GM12878 (cell line): ENCODE measurements around the gene ZFP3. TPM values are rescaled to one million over a fixed set of nuclear protein-coding genes. Genes with fewer than 3 reads are reported as not detected.
"Not testable (repeated sequence)": the region's sequence is repeated elsewhere in the genome, so short reads cannot be mapped to it uniquely, and the experiment has no call there.

ENCODE experiments used
- ATAC-seq: fragments of 200-7000 bp; cut with Tn5 transposase; 3 replicates; pipeline ENCODE4 v1.9.1; 2020; ENCODE audit warnings: mild to moderate bottlenecking, moderate library complexity
- BruUV-seq: library from RNA; stranded (reverse); fragments of 400-500 nt; replicated peaks from 2 replicates; lab custom pipeline; 2021; lab: Mats Ljungman, UMichigan
- CTCF ChIA-PET: fragments of 300-600 bp; sonication (Branson Sonifier 250); formaldehyde crosslinking; extraction: SDS; loops from one replicate; lab custom pipeline; 2021; ENCODE audit warnings: inconsistent platforms; lab: Yijun Ruan, JAX
- POLR2A ChIA-PET: fragments of 350-600 bp; formaldehyde crosslinking; extraction: SDS; loops from one replicate; lab custom pipeline; 2021; ENCODE audit warnings: inconsistent platforms; lab: Charles Lee
- RAD21 ChIA-PET: fragments of 300-600 bp; sonication (Branson Sonifier 250); formaldehyde crosslinking; loops from one replicate; lab custom pipeline; 2023; ENCODE audit warnings: antibody characterized with exemption; ENCODE audit not compliant: unreplicated experiment; lab: Charles Lee
- SMC1A ChIA-PET: fragments of 300-600 bp; sonication (Branson Sonifier 250); formaldehyde crosslinking; loops from one replicate; lab custom pipeline; 2023; ENCODE audit not compliant: unreplicated experiment, uncharacterized antibody; lab: Charles Lee
- DNase-seq: peaks from one replicate; pipeline ENCODE4 v3.0.0-alpha.2; 2011; ENCODE audit warnings: low read depth, low spot score
- FAIRE-seq: peaks from 3 replicates; lab custom pipeline; 2011; peaks lifted over from hg19 to GRCh38; lab: Jason Lieb, UNC
- H2AFZ ChIP-seq: 2 replicates; pipeline ENCODE4 v1.6.0; 2011; ENCODE audit warnings: low read depth, low read length, control low read depth; ENCODE audit not compliant: control insufficient read depth
- H3K27ac ChIP-seq: 2 replicates; pipeline ENCODE4 v1.5.1; 2011; ENCODE audit warnings: control low read depth; ENCODE audit not compliant: control insufficient read depth, insufficient read depth
- H3K27me3 ChIP-seq, 2 experiments: replicated peaks in 1 of 2; 2 replicates each; pipeline versions ENCODE4 v1.6.0 to v1.6.1; 2011; ENCODE audit warnings: low read length in 1 of 2; ENCODE audit not compliant: control insufficient read depth in 2 of 2, insufficient read depth in 2 of 2
- H3K36me3 ChIP-seq, 2 experiments: 2 replicates each; pipeline ENCODE4 v1.5.1; 2011; ENCODE audit warnings: low read length in 1 of 2; ENCODE audit not compliant: control insufficient read depth in 2 of 2, insufficient read depth in 2 of 2
- H3K4me1 ChIP-seq: 2 replicates; pipeline ENCODE4 v1.6.1; 2011; ENCODE audit warnings: mild to moderate bottlenecking, low read length, moderate library complexity, mixed read lengths; ENCODE audit not compliant: control insufficient read depth, insufficient read depth
- H3K4me2 ChIP-seq: 2 replicates; pipeline ENCODE4 v1.6.0; 2011; ENCODE audit warnings: control low read depth; ENCODE audit not compliant: control insufficient read depth, insufficient read depth
- H3K4me3 ChIP-seq: fragments of 200-600 bp; sonication (generic); 2 replicates; pipeline ENCODE4 v1.5.1; 2016
- H3K79me2 ChIP-seq: 2 replicates; pipeline ENCODE4 v1.6.0; 2011; ENCODE audit warnings: low read length; ENCODE audit not compliant: control insufficient read depth, insufficient read depth
- H3K9ac ChIP-seq: 2 replicates; pipeline ENCODE4 v1.8.0; 2011; ENCODE audit warnings: low read length, control low read depth, mixed read lengths; ENCODE audit not compliant: control insufficient read depth, insufficient read depth
- H3K9me3 ChIP-seq: replicated peaks from 3 replicates; pipeline ENCODE4 v1.5.1; 2011; ENCODE audit warnings: mild to moderate bottlenecking, low read length; ENCODE audit not compliant: control insufficient read depth, insufficient read depth
- H4K20me1 ChIP-seq: 2 replicates; pipeline ENCODE4 v1.6.0; 2011; ENCODE audit not compliant: control insufficient read depth, insufficient read depth
- EED ChIP-seq: sonication (generic); IDR thresholded peaks from 2 replicates; pipeline ENCODE4 v1.6.1; 2016; ENCODE audit warnings: antibody characterized with exemption, low read depth
- HDGF ChIP-seq: fragments of 450-650 bp; IDR thresholded peaks from 2 replicates; pipeline ENCODE4 v1.6.1; 2016; ENCODE audit warnings: antibody characterized with exemption
- MTA2 ChIP-seq: fragments of 450-650 bp; IDR thresholded peaks from 2 replicates; pipeline ENCODE4 v1.6.1; 2016; ENCODE audit warnings: low read depth, mild to moderate bottlenecking, moderate library complexity
- NFYA ChIP-seq: IDR thresholded peaks from 2 replicates; pipeline ENCODE4 v1.6.1; 2011; ENCODE audit warnings: low read depth, mild to moderate bottlenecking, low read length, improper control_type of control experiment, borderline replicate concordance
- NR2C1 ChIP-seq: fragments of 450-650 bp; IDR thresholded peaks from 2 replicates; pipeline ENCODE4 v1.6.1; 2017; ENCODE audit warnings: antibody characterized with exemption, mild to moderate bottlenecking, moderate library complexity
- SMAD1 ChIP-seq: fragments of 450-650 bp; IDR thresholded peaks from 2 replicates; pipeline ENCODE4 v1.6.1; 2018; ENCODE audit warnings: mild to moderate bottlenecking, low read depth; ENCODE audit not compliant: partially characterized antibody
- ZNF24 ChIP-seq: fragments of 450-650 bp; IDR thresholded peaks from 2 replicates; pipeline ENCODE4 v1.6.1; 2017; ENCODE audit warnings: antibody characterized with exemption, mild to moderate bottlenecking
- whole genome bisulfite sequencing: methylation state at CpG from one replicate; pipeline ENCODE4 v1.1.6; 2016; ENCODE audit warnings: low lambda C conversion rate; ENCODE audit not compliant: insufficient replicate concordance, insufficient coverage; ENCODE audit errors: missing lambda C conversion rate; 5-methylcytosine and 5-hydroxymethylcytosine counted together
- in situ Hi-C: fragments of 300-500 bp; cut with MboI; formaldehyde crosslinking; loops from 9 replicates; pipeline ENCODE4 v1.14.3; 2018; ENCODE audit warnings: mixed read lengths
- intact Hi-C: fragments of 100-400 bp; cut with micrococcal nuclease; formaldehyde crosslinking; loops from one replicate; pipeline ENCODE4 v1.14.2; 2022; ENCODE audit not compliant: unreplicated experiment
- polyA plus RNA-seq, 11 experiments: library from polyadenylated mRNA; depleted of rRNA in 4 of 11; unstranded in 6 of 11; stranded (reverse) in 5 of 11; fragments of >200 nt; fragmentation: Nextera tagmentation in 4 of 11; fragmentation: Illumina TruSeq in 1 of 11; extraction: Ambion mirVana in 4 of 11; extraction: Trizol in 1 of 11; gene quantifications; 1 replicate in 1 of 11; 2 replicates in 10 of 11; pipeline versions ENCODE4 v1.2.1 to v1.2.3, GENCODE V29; 2011 to 2016; ENCODE audit warnings: inconsistent platforms in 2 of 11, missing spikeins in 2 of 11, low read depth in 1 of 11
- total RNA-seq, 4 experiments: library from RNA; depleted of rRNA in 3 of 4; stranded (reverse); fragments of >200 nt in 3 of 4; fragmentation: Illumina TruSeq in 1 of 4; extraction: Trizol in 1 of 4; gene quantifications; 2 replicates each; pipeline versions ENCODE4 v1.2.1 to v1.2.3, GENCODE V29; 2013 to 2021

Gene ZFP3
- total and polyA plus RNA-seq, 10 of the 15 experiments (the other 5 are each of a cell fraction or from before 2014, with no cell fraction given): 0.37 to 4.1 (median 1.6) TPM

DNA sequence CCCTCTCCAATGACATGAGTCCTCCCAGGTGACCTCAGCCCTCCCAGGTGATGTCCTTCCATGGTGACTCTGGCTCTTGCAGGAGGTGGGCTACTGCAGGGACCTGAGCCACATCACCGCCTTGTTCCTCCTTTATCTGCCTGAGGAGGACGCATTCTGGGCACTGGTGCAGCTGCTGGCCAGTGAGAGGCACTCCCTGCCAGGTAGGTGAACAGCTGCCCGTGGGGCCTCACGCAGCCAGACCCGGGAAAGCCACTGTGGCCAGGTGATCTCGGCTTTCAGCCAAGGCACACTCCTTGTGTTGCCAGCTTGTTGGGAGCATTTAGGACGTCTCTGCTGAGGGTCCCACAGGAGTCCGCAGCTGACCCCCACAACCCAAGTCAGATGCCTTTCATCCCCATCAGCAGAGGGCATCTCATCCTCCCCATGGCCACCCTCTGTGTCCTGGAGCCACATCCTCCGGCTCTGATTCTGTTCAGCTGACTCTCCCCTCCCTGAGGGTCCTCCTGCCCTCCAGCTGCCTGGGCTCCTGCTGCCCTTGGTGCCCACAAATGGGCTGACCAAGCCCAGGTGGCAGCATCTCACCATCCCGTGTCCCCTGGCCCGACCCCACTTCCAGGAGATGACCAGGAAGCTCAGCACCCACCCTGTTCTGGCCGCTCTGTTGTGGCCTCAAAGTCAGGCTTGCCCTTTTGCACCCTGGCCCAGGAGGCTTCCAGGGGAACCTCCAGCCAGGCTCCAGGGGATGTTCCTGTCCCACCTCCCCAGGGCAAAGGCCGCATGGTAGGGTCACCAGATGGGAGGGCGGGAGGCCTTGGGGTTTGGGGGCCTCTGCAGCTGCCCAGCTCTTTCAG is 57.7 kb downstream of the ZFP3 start:
- FAIRE-seq (no peak), DNase-seq (no peak), ATAC-seq (no peak)
- Histone ChIP-seq H4K20me1 (no peaks in the 10 kb centered on the region), H3K79me2 (no peaks in the 10 kb centered on the region), H2AFZ (no peak overlapping the region), H3K4me3 (no peak overlapping the region), H3K9ac (no peak overlapping the region), H3K36me3 (no peaks in the 10 kb centered on the region), H3K4me2 (no peak overlapping the region), H3K27me3 (no peaks in the 10 kb centered on the region), H3K27ac (no peak overlapping the region), H3K9me3 (no peaks in the 10 kb centered on the region), H3K4me1 (no peaks in the 10 kb centered on the region)
- no TSS peak for BruUV-seq
- ChIA-PET RAD21 (no interaction called here), CTCF (no interaction called here), SMC1A (no interaction called here), POLR2A (no interaction called here)
- intact Hi-C loops: no loop called here
- in situ Hi-C loops: no loop called here
- WGBS: 33% methylated on average over 14 of the region's 14 CpGs
- TF ChIP-seq EED (no peak), MTA2 (no peak), HDGF (no peak), NR2C1 (no peak), SMAD1 (no peak), NFYA (no peak), ZNF24 (no peak)

GRCh38 chr17:5136580-5137412 is 58.5 kb downstream of the ZFP3 start:
- H3K9ac ChIP-seq, H3K36me3 ChIP-seq, DNase-seq, H3K27me3 ChIP-seq, H3K4me2 ChIP-seq, H3K27ac ChIP-seq, H2AFZ ChIP-seq, in situ Hi-C loops, H3K79me2 ChIP-seq, H4K20me1 ChIP-seq, H3K4me1 ChIP-seq, H3K9me3 ChIP-seq, CTCF ChIA-PET, RAD21 ChIA-PET, POLR2A ChIA-PET, intact Hi-C loops, BruUV-seq, H3K4me3 ChIP-seq, ATAC-seq, FAIRE-seq, SMC1A ChIA-PET: not testable (repeated sequence)
- 20% methylated on average over 14 of the region's 14 CpGs for WGBS

- H3K4me3 ChIP-seq, POLR2A ChIA-PET, H4K20me1 ChIP-seq, H3K4me1 ChIP-seq, H3K79me2 ChIP-seq, H2AFZ ChIP-seq, FAIRE-seq, H3K9me3 ChIP-seq, ATAC-seq, H3K9ac ChIP-seq, H3K27me3 ChIP-seq, DNase-seq, SMC1A ChIA-PET, CTCF ChIA-PET, H3K27ac ChIP-seq, BruUV-seq, RAD21 ChIA-PET, H3K4me2 ChIP-seq, in situ Hi-C loops, H3K36me3 ChIP-seq, intact Hi-C loops: not testable (repeated sequence)
- WGBS: 35% methylated on average over 15 of the region's 15 CpGs
Measured at GRCh38 chr17:5137511-5138197, 59.4 kb downstream of the ZFP3 start.
